Fibroblast of pulmonary artery (primary cell): Measurements from ENCODE around the gene ITPR2.
A peak's percentile ranks its signal among the peaks of the same experiment; 100 is the strongest.

ENCODE experiments used
- DNase-seq: peaks from one replicate; pipeline ENCODE4 v3.0.0-alpha.2; 2010; ENCODE audit warnings: low read depth
- H3K4me3 ChIP-seq: replicated peaks from 2 replicates; pipeline ENCODE4 v1.5.1; 2011; ENCODE audit warnings: low read depth, mild to moderate bottlenecking, control low read depth, low read length, moderate library complexity
- TF ChIP-seq, protein P1 (sequence below): IDR thresholded peaks from 2 replicates; pipeline ENCODE4 v1.5.1; 2011; ENCODE audit warnings: mild to moderate bottlenecking, control low read depth, low read length, inconsistent platforms; ENCODE audit errors: missing control alignments

ITPR2 gene

DNA sequence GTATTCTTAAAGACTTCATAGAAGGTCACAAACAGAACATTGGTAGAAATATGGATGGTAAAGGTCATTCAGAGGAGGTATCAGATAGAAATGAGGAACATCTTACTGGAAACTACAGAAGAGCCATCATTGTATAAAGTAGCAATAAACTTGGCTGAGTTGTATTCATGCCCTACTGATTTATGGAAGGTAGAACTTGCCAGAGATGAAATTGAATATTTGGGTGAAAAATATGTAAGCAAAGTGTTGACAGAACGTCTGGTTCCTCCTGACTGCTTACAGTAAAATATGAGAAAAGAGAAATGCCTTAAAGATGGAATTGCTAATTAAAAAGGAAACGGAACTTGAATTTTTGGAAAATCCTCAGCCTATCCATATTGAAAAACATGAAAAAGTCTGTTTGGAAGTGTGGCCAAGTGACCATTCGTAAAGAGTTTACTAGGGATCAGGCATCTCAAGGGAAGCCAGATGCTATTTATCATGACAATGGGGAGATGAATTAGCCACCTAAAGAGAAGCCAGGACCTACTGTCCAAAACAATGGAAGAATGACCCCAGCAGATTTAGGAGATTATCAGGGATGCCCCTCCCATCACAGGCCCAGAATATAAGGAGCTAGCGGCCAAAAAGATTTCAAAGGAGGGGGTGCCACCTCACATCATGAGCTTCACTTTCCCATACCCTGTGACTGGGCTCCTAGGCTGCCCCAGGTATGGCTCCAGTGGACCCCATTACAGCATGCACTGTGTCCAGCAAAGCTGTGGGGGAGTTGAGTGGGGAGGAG is 189.3 kb downstream of the ITPR2 start:
- TF ChIP-seq, protein P1, sequence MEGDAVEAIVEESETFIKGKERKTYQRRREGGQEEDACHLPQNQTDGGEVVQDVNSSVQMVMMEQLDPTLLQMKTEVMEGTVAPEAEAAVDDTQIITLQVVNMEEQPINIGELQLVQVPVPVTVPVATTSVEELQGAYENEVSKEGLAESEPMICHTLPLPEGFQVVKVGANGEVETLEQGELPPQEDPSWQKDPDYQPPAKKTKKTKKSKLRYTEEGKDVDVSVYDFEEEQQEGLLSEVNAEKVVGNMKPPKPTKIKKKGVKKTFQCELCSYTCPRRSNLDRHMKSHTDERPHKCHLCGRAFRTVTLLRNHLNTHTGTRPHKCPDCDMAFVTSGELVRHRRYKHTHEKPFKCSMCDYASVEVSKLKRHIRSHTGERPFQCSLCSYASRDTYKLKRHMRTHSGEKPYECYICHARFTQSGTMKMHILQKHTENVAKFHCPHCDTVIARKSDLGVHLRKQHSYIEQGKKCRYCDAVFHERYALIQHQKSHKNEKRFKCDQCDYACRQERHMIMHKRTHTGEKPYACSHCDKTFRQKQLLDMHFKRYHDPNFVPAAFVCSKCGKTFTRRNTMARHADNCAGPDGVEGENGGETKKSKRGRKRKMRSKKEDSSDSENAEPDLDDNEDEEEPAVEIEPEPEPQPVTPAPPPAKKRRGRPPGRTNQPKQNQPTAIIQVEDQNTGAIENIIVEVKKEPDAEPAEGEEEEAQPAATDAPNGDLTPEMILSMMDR: no peak
- DNase-seq: no peak
- H3K4me3 ChIP-seq: no peak overlapping the region

DNA sequence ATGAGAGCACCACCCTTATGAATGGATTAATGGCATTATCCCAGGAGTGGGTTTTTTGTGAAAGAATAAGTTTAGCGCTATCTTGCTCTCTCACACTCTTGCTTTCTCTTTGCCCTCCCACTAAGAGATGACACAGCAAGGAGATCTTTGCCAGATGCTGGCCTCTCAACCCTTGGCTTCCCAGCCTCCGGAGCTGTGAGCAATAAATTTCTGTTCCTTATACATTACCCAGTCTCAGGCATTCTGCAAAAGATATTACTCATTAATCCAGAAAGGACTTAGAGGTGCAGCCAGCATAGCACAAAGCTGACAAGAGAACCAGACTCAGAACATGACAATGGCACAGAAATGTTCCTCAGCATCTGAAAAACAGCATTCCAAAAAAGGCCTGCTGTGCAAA is 190.6 kb downstream of the ITPR2 start:
- TF ChIP-seq, protein P1: no peak
- DNase-seq: peak; percentile 68

DNA sequence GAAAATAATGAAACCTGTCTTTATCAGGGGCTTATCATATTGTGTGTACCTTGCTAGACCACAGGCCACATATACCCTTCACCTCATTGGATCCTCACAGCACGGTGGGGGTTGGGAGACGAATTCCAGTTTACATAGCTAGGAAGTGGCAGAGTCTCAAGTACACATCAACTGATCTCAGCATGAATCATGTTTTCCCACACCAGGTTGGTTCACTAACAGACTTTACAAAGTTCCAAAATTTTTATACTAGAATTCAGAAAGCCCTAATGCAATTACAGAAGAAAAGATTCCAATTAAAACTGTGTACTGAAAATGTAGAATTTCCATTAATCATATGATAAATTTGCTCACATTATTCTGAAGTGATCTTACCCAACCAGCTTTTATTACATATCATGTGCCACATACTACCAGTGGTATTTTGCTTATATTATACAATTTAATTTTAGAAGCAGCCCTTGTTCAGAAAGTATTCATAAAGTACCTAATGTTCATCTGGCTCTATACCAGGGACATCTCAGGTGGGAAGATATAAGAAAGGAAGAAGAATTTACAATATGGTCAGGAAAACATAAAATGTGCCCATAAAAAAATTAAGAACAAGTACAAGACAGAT is 196.2 kb downstream of the ITPR2 start:
- TF ChIP-seq, protein P1: no peak
- no peak overlapping the region for H3K4me3 ChIP-seq
- DNase-seq: peak; percentile 73

More for the DNA sequence above, 190.6 kb downstream of the ITPR2 start:
- no peak overlapping the region for H3K4me3 ChIP-seq

DNA sequence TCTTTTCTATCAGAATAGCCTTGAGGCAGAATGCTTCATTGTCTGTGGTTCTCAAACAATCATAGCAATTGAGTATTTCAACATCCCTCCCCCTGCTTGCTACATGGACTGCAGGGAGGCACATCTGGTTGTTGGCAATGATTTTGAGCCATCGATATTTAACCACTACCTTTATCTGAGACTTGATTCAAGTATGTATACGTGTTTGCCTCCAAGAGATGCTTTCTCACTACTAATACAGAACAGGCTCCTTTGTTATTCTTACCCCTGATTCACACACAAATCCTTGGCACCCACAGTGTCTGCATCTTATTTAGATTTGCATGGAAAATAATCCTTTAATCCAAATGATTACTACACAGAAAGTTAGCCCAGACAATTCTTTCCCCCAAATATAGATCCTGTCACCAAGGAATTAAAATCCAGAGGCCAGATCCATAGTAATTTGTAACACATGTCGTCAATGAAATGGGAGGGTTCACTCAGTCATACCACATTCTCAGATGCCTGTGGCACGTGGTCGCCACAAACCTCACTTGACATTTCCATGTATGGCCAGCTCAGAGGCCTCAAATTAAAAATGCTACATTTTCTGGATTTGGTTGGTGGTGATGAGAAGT is 199.3 kb downstream of the ITPR2 start:
- DNase-seq: peak; percentile 71
- no peak overlapping the region for H3K4me3 ChIP-seq

DNA sequence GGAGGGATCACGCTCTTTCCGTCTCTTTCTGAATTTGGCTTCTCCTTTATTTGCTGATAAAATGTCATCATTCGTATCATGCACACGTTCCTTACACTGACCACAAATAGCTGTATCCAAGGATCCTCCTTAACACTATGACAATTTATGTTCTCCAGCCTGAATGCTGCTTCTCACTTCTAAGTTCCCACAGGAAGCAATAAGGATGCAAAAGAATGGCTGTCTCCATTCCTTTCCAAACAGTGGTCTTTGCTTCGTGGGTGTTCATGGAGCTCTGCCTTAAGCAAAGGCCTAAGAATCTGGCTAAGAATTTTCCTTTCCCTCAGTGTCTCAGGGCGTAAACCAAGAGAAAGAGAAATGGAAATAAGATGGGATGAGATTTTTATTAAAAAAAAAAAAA is 200.2 kb downstream of the ITPR2 start:
- TF ChIP-seq, protein P1: no peak
- no peak overlapping the region for H3K4me3 ChIP-seq
- peak; percentile 23 for DNase-seq

More for the DNA sequence above, 199.3 kb downstream of the ITPR2 start:
- TF ChIP-seq, protein P1: no peak

DNA sequence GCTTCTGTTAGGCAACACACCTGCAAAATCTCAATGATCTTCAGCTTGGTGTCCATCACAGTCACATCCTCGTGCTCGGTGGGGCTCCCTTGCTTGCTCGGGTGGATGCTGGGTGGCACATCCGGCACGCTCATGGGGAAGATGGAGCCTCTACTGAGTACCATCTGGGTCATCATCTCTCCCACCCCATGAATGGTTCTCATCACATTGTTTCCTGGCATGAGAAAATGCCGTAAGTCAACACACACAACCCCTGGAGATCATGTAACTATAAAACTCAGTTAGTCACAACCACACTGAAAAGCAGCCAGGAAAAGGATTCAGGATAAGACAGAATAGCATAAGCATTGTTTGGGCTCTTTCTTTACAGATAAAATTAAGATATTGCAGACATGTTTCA is 201.1 kb downstream of the ITPR2 start:
- peak; percentile 57 for DNase-seq
- no peak overlapping the region for H3K4me3 ChIP-seq
- TF ChIP-seq, protein P1: no peak
